GM19397 (cell line): ENCODE results near the gene LYRM9.
"Not testable (repeated sequence)": the region's sequence is repeated elsewhere in the genome, so short reads cannot be mapped to it uniquely, and the experiment has no call there.

Source experiments
- ATAC-seq: cut with Tn5 transposase; IDR thresholded peaks from one replicate; pipeline ENCODE4 v1.9.1; 2021; ENCODE audit warnings: mild to moderate bottlenecking, moderate library complexity; ENCODE audit not compliant: unreplicated experiment

LYRM9 gene

GRCh38 chr17:27892866-27893769 is at the start of gene LYRM9:
TSS of gene LYRM9 (minus strand) at chr17:27893365. CDS start at chr17:27882694, 10,671 bp downstream.
- peak; percentile 93 for ATAC-seq

- ATAC-seq = no peak
These were observed 47.6 kb upstream of the LYRM9 start for GRCh38 chr17:27940503-27941428.

GRCh38 chr17:27939474-27940465 is 46.6 kb upstream of the LYRM9 start:
- no peak for ATAC-seq

GRCh38 chr17:27938864-27939263 is 45.7 kb upstream of the LYRM9 start:
- no peak for ATAC-seq

GRCh38 chr17:27938241-27938640 is 45.1 kb upstream of the LYRM9 start:
- ATAC-seq = no peak

GRCh38 chr17:27937025-27937546 is 43.9 kb upstream of the LYRM9 start:
- ATAC-seq = no peak

GRCh38 chr17:27930000-27930399 is 36.8 kb upstream of the LYRM9 start:
- no peak for ATAC-seq

GRCh38 chr17:27928587-27928986 is 35.4 kb upstream of the LYRM9 start:
- ATAC-seq = no peak

GRCh38 chr17:27927781-27928180 is 34.6 kb upstream of the LYRM9 start:
- ATAC-seq = no peak

- no peak for ATAC-seq
These were observed 28.4 kb upstream of the LYRM9 start for GRCh38 chr17:27921599-27921998.

- ATAC-seq = no peak
These were observed 27.9 kb upstream of the LYRM9 start for GRCh38 chr17:27921077-27921476.

- no peak for ATAC-seq
These were observed 27.4 kb upstream of the LYRM9 start for GRCh38 chr17:27920569-27920968.

GRCh38 chr17:27919079-27919478 is 25.9 kb upstream of the LYRM9 start:
- no peak for ATAC-seq

GRCh38 chr17:27918498-27918897 is 25.3 kb upstream of the LYRM9 start:
- ATAC-seq = no peak

GRCh38 chr17:27917000-27917399 is 23.8 kb upstream of the LYRM9 start:
- ATAC-seq = no peak

- ATAC-seq = no peak
These were observed 22.5 kb upstream of the LYRM9 start for GRCh38 chr17:27915709-27916108.

GRCh38 chr17:27914382-27914781 is 21.2 kb upstream of the LYRM9 start:
- ATAC-seq = no peak

GRCh38 chr17:27912964-27913363 is 19.8 kb upstream of the LYRM9 start:
- ATAC-seq = no peak

GRCh38 chr17:27912299-27912698 is 19.1 kb upstream of the LYRM9 start:
- not testable (repeated sequence) for ATAC-seq

- ATAC-seq = no peak
These were observed 14.9 kb upstream of the LYRM9 start for GRCh38 chr17:27907976-27908558.
